Small intestine (tissue), 7 donors: Measurements from ENCODE around the gene RICTOR. TPM values are rescaled to one million over a fixed set of nuclear protein-coding genes. Genes with fewer than 3 reads are reported as not detected.

Source experiments
- DNase-seq, 2 donors: peaks; one replicate each; pipeline versions ENCODE4 v3.0.0 to v3.0.0-alpha.2; 2013
- FAIRE-seq: peaks from 2 replicates; lab custom pipeline; 2012; peaks lifted over from hg19 to GRCh38; lab: Jason Lieb, UNC
- H3K27ac ChIP-seq, 3 donors: one replicate each; pipeline ENCODE4 v1.5.1; 2013; ENCODE audit warnings: low read length in 2 of 3, mild to moderate bottlenecking in 2 of 3, control low read depth in 1 of 3, inconsistent platforms in 1 of 3, low read depth in 1 of 3, moderate library complexity in 1 of 3
- H3K27me3 ChIP-seq, 3 donors: one replicate each; pipeline ENCODE4 v1.6.1; 2013; ENCODE audit warnings: low read length in 3 of 3, inconsistent platforms in 1 of 3; ENCODE audit not compliant: control insufficient read depth in 3 of 3, insufficient read depth in 3 of 3
- H3K36me3 ChIP-seq, 3 donors: one replicate each; pipeline ENCODE4 v1.6.1; 2013; ENCODE audit warnings: low read length in 3 of 3, inconsistent platforms in 1 of 3, low read depth in 1 of 3, mild to moderate bottlenecking in 1 of 3, moderate library complexity in 1 of 3; ENCODE audit not compliant: control insufficient read depth in 3 of 3, insufficient read depth in 2 of 3
- H3K4me1 ChIP-seq, 3 donors: one replicate each; pipeline ENCODE4 v1.6.1; 2013; ENCODE audit warnings: low read length in 2 of 3, inconsistent platforms in 1 of 3, low read depth in 1 of 3, mild to moderate bottlenecking in 1 of 3, moderate library complexity in 1 of 3; ENCODE audit not compliant: control insufficient read depth in 3 of 3, insufficient read depth in 2 of 3
- H3K4me3 ChIP-seq, 3 donors: one replicate each; pipeline ENCODE4 v1.5.1; 2013; ENCODE audit warnings: low read length in 3 of 3, control low read depth in 1 of 3, inconsistent platforms in 1 of 3, low read depth in 1 of 3, mild to moderate bottlenecking in 1 of 3, moderate library complexity in 1 of 3
- H3K9me3 ChIP-seq, 2 donors: one replicate each; pipeline ENCODE4 v1.6.1; 2013; ENCODE audit warnings: low read depth in 1 of 2, low read length in 1 of 2; ENCODE audit not compliant: control insufficient read depth in 2 of 2, insufficient read depth in 1 of 2
- WGBS, 3 donors: extraction: QIAGEN DNeasy Blood & Tissue Kit; methylation state at CpG; one replicate each; pipeline ENCODE4 v1.1.7; 2013; 5-methylcytosine and 5-hydroxymethylcytosine counted together
- polyA plus RNA-seq, 4 donors: library from polyadenylated mRNA; stranded (reverse) in 3 of 4; unstranded in 1 of 4; fragments of 200-250 nt in 3 of 4; fragments of 120-200 nt in 1 of 4; gene quantifications; one replicate each; pipeline versions ENCODE4 v1.2.1 to v1.2.3, GENCODE V29; 2013
- donor health status: healthy with polysubstance abuse.
- donor health status: control.
- donor health status: control.
- donor health status: Bipolar disorder and iron deficiency.
- donor health status: healthy.

RICTOR gene
- polyA plus RNA-seq, 4 donors: 2.4 to 20.2 (median 3.3) TPM

- Histone ChIP-seq H3K4me1 (no peaks in the 10 kb centered on the region), H3K9me3 (peaks cover 0 to 2% of the 10 kb centered on the region in 2 donors), H3K27ac (no peak overlapping the region), H3K27me3 (peaks cover 0 to 2% (median 0%) of the 10 kb centered on the region in 3 donors), H3K36me3 (no peaks in the 10 kb centered on the region), H3K4me3 (no peak overlapping the region)
- WGBS, 3 donors: 89 to 96% (median 95%) methylated on average over 3 of the region's 3 CpGs
- FAIRE-seq: no peak
- DNase-seq: no peak
Observed at GRCh38 chr5:38911933-38912332, 162.3 kb downstream of the RICTOR start.

- no peak for DNase-seq
- H3K27ac ChIP-seq: no peak overlapping the region
- H3K36me3 ChIP-seq: peaks cover 0 to 2% (median 0%) of the 10 kb centered on the region in 3 donors
- peaks cover 0 to 6% of the 10 kb centered on the region in 2 donors for H3K9me3 ChIP-seq
- no peak overlapping the region for H3K4me3 ChIP-seq
- H3K27me3 ChIP-seq: no peaks in the 10 kb centered on the region
- no peak for FAIRE-seq
- no peaks in the 10 kb centered on the region for H3K4me1 ChIP-seq
Observed at GRCh38 chr5:38906503-38906902, 167.7 kb downstream of the RICTOR start.

GRCh38 chr5:38905516-38905915, 168.7 kb downstream of the RICTOR start:
- no peak overlapping the region for H3K27ac ChIP-seq
- WGBS, 3 donors: 71 to 90% (median 82%) methylated on average over 4 of the region's 4 CpGs
- DNase-seq: no peak
- peaks cover 0 to 2% (median 0%) of the 10 kb centered on the region in 3 donors for H3K36me3 ChIP-seq
- no peak overlapping the region for H3K4me3 ChIP-seq
- no peak for FAIRE-seq
- no peaks in the 10 kb centered on the region for H3K27me3 ChIP-seq
- no peaks in the 10 kb centered on the region for H3K4me1 ChIP-seq
- peaks cover 0 to 6% of the 10 kb centered on the region in 2 donors for H3K9me3 ChIP-seq

GRCh38 chr5:38899936-38900335, 174.3 kb downstream of the RICTOR start:
- peaks cover 0 to 4% of the 10 kb centered on the region in 2 donors for H3K9me3 ChIP-seq

GRCh38 chr5:38896760-38897159, 177.4 kb downstream of the RICTOR start:
- H3K27me3 ChIP-seq: no peaks in the 10 kb centered on the region
- peaks cover 0 to 4% of the 10 kb centered on the region in 2 donors for H3K9me3 ChIP-seq
- no peaks in the 10 kb centered on the region for H3K4me1 ChIP-seq
- DNase-seq: no peak
- no peaks in the 10 kb centered on the region for H3K36me3 ChIP-seq
- WGBS, 3 donors: 70 to 88% (median 76%) methylated on average over 3 of the region's 3 CpGs
- H3K4me3 ChIP-seq: no peak overlapping the region
- no peak for FAIRE-seq
- H3K27ac ChIP-seq: no peak overlapping the region

More at GRCh38 chr5:38899936-38900335, 174.3 kb downstream of the RICTOR start:
- WGBS, 3 donors: 64 to 74% (median 70%) methylated on average over 5 of the region's 5 CpGs
- H3K4me1 ChIP-seq: no peaks in the 10 kb centered on the region
- H3K27ac ChIP-seq: no peak overlapping the region
- peaks cover 0 to 2% (median 0%) of the 10 kb centered on the region in 3 donors for H3K36me3 ChIP-seq
- DNase-seq (no peak), FAIRE-seq (no peak)
- H3K27me3 ChIP-seq: no peaks in the 10 kb centered on the region
- H3K4me3 ChIP-seq: no peak overlapping the region

GRCh38 chr5:38892363-38892762, 181.8 kb downstream of the RICTOR start:
- FAIRE-seq: no peak

GRCh38 chr5:38891563-38891962, 182.6 kb downstream of the RICTOR start:
- FAIRE-seq (no peak), DNase-seq (no peak)
- WGBS, 3 donors: 85 to 96% (median 95%) methylated on average over 6 of the region's 6 CpGs

More at GRCh38 chr5:38892363-38892762, 181.8 kb downstream of the RICTOR start:
- no peak for DNase-seq
- Histone ChIP-seq H3K9me3 (peaks cover 0 to 4% of the 10 kb centered on the region in 2 donors), H3K27me3 (no peaks in the 10 kb centered on the region), H3K27ac (no peak overlapping the region), H3K4me3 (no peak overlapping the region), H3K36me3 (no peaks in the 10 kb centered on the region), H3K4me1 (no peaks in the 10 kb centered on the region)
- 85 to 97% (median 95%) methylated on average over 3 of the region's 3 CpGs for WGBS, 3 donors

GRCh38 chr5:38889424-38889823, 184.8 kb downstream of the RICTOR start:
- H3K36me3 ChIP-seq: peaks cover 0 to 2% (median 0%) of the 10 kb centered on the region in 3 donors
- DNase-seq: no peak
- H3K27me3 ChIP-seq: no peaks in the 10 kb centered on the region
- 74 to 89% (median 87%) methylated on average over 1 of the region's 1 CpG for whole genome bisulfite sequencing, 3 donors
- peaks cover 0 to 4% of the 10 kb centered on the region in 2 donors for H3K9me3 ChIP-seq
- FAIRE-seq: no peak
- no peak overlapping the region for H3K4me3 ChIP-seq
- H3K4me1 ChIP-seq: no peaks in the 10 kb centered on the region
- no peak overlapping the region for H3K27ac ChIP-seq

More at GRCh38 chr5:38891563-38891962, 182.6 kb downstream of the RICTOR start:
- no peaks in the 10 kb centered on the region for H3K27me3 ChIP-seq
- no peaks in the 10 kb centered on the region for H3K36me3 ChIP-seq
- H3K4me1 ChIP-seq: no peaks in the 10 kb centered on the region
- H3K9me3 ChIP-seq: peaks cover 0 to 4% of the 10 kb centered on the region in 2 donors
- no peak overlapping the region for H3K4me3 ChIP-seq
- no peak overlapping the region for H3K27ac ChIP-seq

GRCh38 chr5:38888041-38888440, 186.2 kb downstream of the RICTOR start:
- FAIRE-seq (no peak), DNase-seq (no peak)
- no peaks in the 10 kb centered on the region for H3K4me1 ChIP-seq
- no peaks in the 10 kb centered on the region for H3K27me3 ChIP-seq
- H3K27ac ChIP-seq: no peak overlapping the region
- WGBS, 3 donors: 60 to 67% (median 62%) methylated on average over 8 of the region's 8 CpGs
- peaks cover 0 to 4% of the 10 kb centered on the region in 2 donors for H3K9me3 ChIP-seq
- H3K4me3 ChIP-seq: no peak overlapping the region
- peaks cover 0 to 2% (median 0%) of the 10 kb centered on the region in 3 donors for H3K36me3 ChIP-seq
